GM23338 (cell line): ENCODE data around the gene ARHGEF10L. TPM values are rescaled to one million over a fixed set of nuclear protein-coding genes. Genes with fewer than 3 reads are reported as not detected.

ENCODE experiments used
- ATAC-seq: fragments of 200-7000 bp; cut with Tn5 transposase; 3 replicates; pipeline ENCODE4 v1.9.1; 2020
- DNase-seq: peaks from one replicate; pipeline ENCODE4 v3.0.0-alpha.2; 2015; ENCODE audit warnings: low spot score
- H2AFZ ChIP-seq: fragments of 200-600 bp; sonication (generic); 2 replicates; pipeline ENCODE4 v1.8.0; 2016; ENCODE audit warnings: antibody characterized with exemption, mild to moderate bottlenecking, moderate library complexity
- H3F3A ChIP-seq: fragments of 200-600 bp; sonication (generic); replicated peaks from 2 replicates; pipeline ENCODE4 v1.8.0; 2017; ENCODE audit warnings: antibody characterized with exemption, mixed run types, low read depth
- H3K27ac ChIP-seq: fragments of 200-600 bp; sonication (generic); 2 replicates; pipeline ENCODE4 v1.6.1; 2016; ENCODE audit warnings: low read depth
- H3K27me3 ChIP-seq: fragments of 200-600 bp; sonication (generic); 2 replicates; pipeline ENCODE4 v1.8.0; 2016; ENCODE audit warnings: mild to moderate bottlenecking, mixed run types, moderate library complexity; ENCODE audit not compliant: insufficient read depth
- H3K36me3 ChIP-seq: fragments of 200-600 bp; sonication (generic); 2 replicates; pipeline ENCODE4 v1.8.0; 2016; ENCODE audit warnings: mild to moderate bottlenecking; ENCODE audit not compliant: insufficient read depth
- H3K4me1 ChIP-seq: fragments of 200-600 bp; sonication (generic); 2 replicates; pipeline ENCODE4 v1.8.0; 2016; ENCODE audit warnings: mild to moderate bottlenecking, moderate library complexity; ENCODE audit not compliant: insufficient read depth
- H3K4me2 ChIP-seq: fragments of 200-600 bp; sonication (generic); 2 replicates; pipeline ENCODE4 v1.7.1; 2017; ENCODE audit warnings: mixed run types
- H3K4me3 ChIP-seq: fragments of 200-600 bp; sonication (generic); 2 replicates; pipeline ENCODE4 v1.6.1; 2016; ENCODE audit warnings: mixed run types
- H3K79me2 ChIP-seq: fragments of 200-600 bp; sonication (generic); replicated peaks from 2 replicates; pipeline ENCODE4 v1.8.0; 2017; ENCODE audit warnings: mild to moderate bottlenecking; ENCODE audit not compliant: insufficient read depth
- H3K9me2 ChIP-seq: fragments of 200-600 bp; sonication (generic); 2 replicates; pipeline ENCODE4 v1.8.0; 2017; ENCODE audit not compliant: insufficient read depth
- H4K20me1 ChIP-seq: fragments of 200-600 bp; sonication (generic); replicated peaks from 2 replicates; pipeline ENCODE4 v1.8.0; 2017; ENCODE audit warnings: mild to moderate bottlenecking; ENCODE audit not compliant: insufficient read depth
- H3K27ac Mint-ChIP-seq: 2 replicates; pipeline ENCODE4 v1.8.0; 2020; ENCODE audit warnings: inconsistent platforms, mild to moderate bottlenecking, moderate library complexity, mixed read lengths
- H3K27me3 Mint-ChIP-seq: 3 replicates; pipeline ENCODE4 v1.8.0; 2022; ENCODE audit warnings: low read depth, mild to moderate bottlenecking, moderate library complexity, mixed read lengths, inconsistent platforms; ENCODE audit not compliant: insufficient read depth, poor library complexity
- H3K36me3 Mint-ChIP-seq: 3 replicates; pipeline ENCODE4 v1.8.0; 2021; ENCODE audit warnings: low read depth, mild to moderate bottlenecking, inconsistent platforms, moderate library complexity, mixed read lengths
- H3K4me1 Mint-ChIP-seq: 3 replicates; pipeline ENCODE4 v1.8.0; 2020; ENCODE audit warnings: mild to moderate bottlenecking, inconsistent platforms, mixed read lengths
- H3K4me3 Mint-ChIP-seq: 3 replicates; pipeline ENCODE4 v1.8.0; 2021; ENCODE audit warnings: moderate library complexity, mild to moderate bottlenecking, inconsistent platforms, mixed read lengths
- H3K9me3 Mint-ChIP-seq: 3 replicates; pipeline ENCODE4 v1.8.0; 2020; ENCODE audit warnings: moderate library complexity, mild to moderate bottlenecking, inconsistent platforms, mixed read lengths
- EZH2phosphoT487 ChIP-seq: fragments of 200-600 bp; sonication (generic); IDR thresholded peaks from one replicate; pipeline ENCODE4 v1.8.1; 2018; ENCODE audit warnings: antibody characterized with exemption; ENCODE audit not compliant: unreplicated experiment
- NANOG ChIP-seq: IDR thresholded peaks from 2 replicates; pipeline ENCODE4 v1.6.1; 2016; ENCODE audit warnings: antibody characterized with exemption, borderline replicate concordance
- REST ChIP-seq: IDR thresholded peaks from one replicate; pipeline ENCODE4 v1.6.1; 2018; ENCODE audit warnings: antibody characterized with exemption; ENCODE audit not compliant: unreplicated experiment
- ZNF114 ChIP-seq: fragments of 250-450 bp; sonication (Bioruptor Pico); IDR thresholded peaks from 2 replicates; pipeline ENCODE4 v1.5.0; 2020; ENCODE audit warnings: mild to moderate bottlenecking, moderate library complexity
- ZNF331 ChIP-seq: fragments of 250-450 bp; sonication (Bioruptor Pico); IDR thresholded peaks from 2 replicates; pipeline ENCODE4 v1.5.0; 2020; ENCODE audit warnings: low read depth, mild to moderate bottlenecking, moderate library complexity
- polyA plus RNA-seq: library from polyadenylated mRNA; unstranded; fragments of >200 nt; fragmentation: Nextera tagmentation; extraction: Ambion mirVana; gene quantifications from 2 replicates; pipeline ENCODE4 v1.2.1, GENCODE V29; 2016
- total RNA-seq: library from RNA; depleted of rRNA; stranded (reverse); fragments of >200 nt; shearing (Covaris generic); gene quantifications from 2 replicates; pipeline ENCODE4 v1.2.3, GENCODE V29; 2014
- TF ChIP-seq, protein P1 (sequence below): fragments of 250-450 bp; sonication (Bioruptor Pico); IDR thresholded peaks from 2 replicates; pipeline ENCODE4 v1.5.0; 2020; ENCODE audit warnings: mild to moderate bottlenecking, moderate library complexity
- TF ChIP-seq, protein P2 (sequence below): IDR thresholded peaks from 2 replicates; pipeline ENCODE4 v1.6.1; 2016; ENCODE audit warnings: antibody characterized with exemption

The ARHGEF10L gene
- total and polyA plus RNA-seq, 2 experiments from 2014 or later: 12.1 to 46.8 TPM

GRCh38 chr1:17551755-17552234 lies 12.3 kb downstream of the ARHGEF10L start:
- ATAC-seq (peak; percentile 5; the same call in 2 of the 3 replicates), DNase-seq (no peak)
- Histone ChIP-seq H3F3A (peaks cover 38% of the 10 kb centered on the region), H3K79me2 (peaks cover 76% of the 10 kb centered on the region), H3K36me3 (no peaks in the 10 kb centered on the region), H3K9me2 (no peaks in the 10 kb centered on the region), H3K27ac (peak overlapping the region; percentile 56), H2AFZ (no peak overlapping the region), H3K4me3 (peak overlapping the region; percentile 11; the same call in 1 of the 2 replicates), H3K4me2 (peak overlapping the region; percentile 67), H3K4me1 (peaks cover 66% of the 10 kb centered on the region), H4K20me1 (no peaks in the 10 kb centered on the region), H3K27me3 (no peaks in the 10 kb centered on the region)
- peaks cover 10% of the 10 kb centered on the region for H3K27me3 Mint-ChIP-seq
- H3K9me3 Mint-ChIP-seq: no peaks in the 10 kb centered on the region
- H3K4me3 Mint-ChIP-seq: peak overlapping the region; percentile 56
- TF ChIP-seq EZH2phosphoT487: no peak
- peak overlapping the region; percentile 65 for H3K27ac Mint-ChIP-seq
- peaks cover 84% of the 10 kb centered on the region for H3K4me1 Mint-ChIP-seq
- H3K36me3 Mint-ChIP-seq: peaks cover 18% of the 10 kb centered on the region; the same call in 2 of the 3 replicates

DNA sequence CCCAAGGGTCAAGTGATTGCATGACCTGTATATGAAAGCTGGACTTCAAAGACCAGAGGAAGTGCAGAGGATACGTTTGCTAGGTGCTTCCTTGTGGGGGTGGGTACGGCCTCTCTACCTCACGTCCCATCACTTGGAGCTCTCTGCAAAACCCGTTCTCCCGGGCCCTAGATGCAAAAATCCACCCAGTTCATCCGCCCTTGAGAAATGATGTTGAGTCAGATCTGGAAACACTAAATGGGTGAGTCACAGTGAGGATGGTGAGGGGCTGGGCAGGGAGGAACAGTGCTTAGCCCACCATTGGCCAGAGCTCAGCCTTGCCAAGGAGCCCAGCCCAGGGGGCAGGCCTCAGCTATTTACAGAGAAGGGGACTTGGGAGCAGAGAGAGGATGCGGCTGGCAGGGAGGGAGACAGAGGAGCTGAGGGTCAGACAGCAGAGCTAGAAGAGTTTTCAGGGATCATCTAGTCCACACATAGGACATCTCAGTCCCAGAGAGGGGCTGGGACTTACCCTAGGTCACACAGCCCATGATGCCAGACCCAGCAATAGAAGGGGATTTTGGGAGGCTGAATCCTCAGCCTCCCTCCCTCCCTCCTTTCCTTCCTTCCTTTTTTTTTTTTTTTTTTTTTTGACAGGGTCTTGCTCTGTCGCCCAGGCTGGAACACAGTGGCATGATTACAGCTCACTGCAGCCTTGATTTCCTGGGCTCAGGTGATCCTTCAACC lies 14.6 kb downstream of the ARHGEF10L start:
- peaks cover 92% of the 10 kb centered on the region for H3K79me2 ChIP-seq
- H3K4me2 ChIP-seq: no peak overlapping the region
- H3K4me3 ChIP-seq: no peak overlapping the region
- Mint-ChIP-seq H3K36me3 (peaks cover 16% of the 10 kb centered on the region; the same call in 2 of the 3 replicates), H3K4me1 (peaks cover 82% of the 10 kb centered on the region), H3K9me3 (no peaks in the 10 kb centered on the region), H3K4me3 (no peak overlapping the region), H3K27ac (peak overlapping the region; percentile 49; the same call in 1 of the 2 replicates), H3K27me3 (peaks cover 12% of the 10 kb centered on the region)
- H3K27ac ChIP-seq: 0 out of 2 replicates have a peak overlapping the region, but pooled peaks have one; percentile 66
- H3K36me3 ChIP-seq: no peaks in the 10 kb centered on the region
- no peaks in the 10 kb centered on the region for H4K20me1 ChIP-seq
- ATAC-seq (no peak), DNase-seq (no peak)
- no peaks in the 10 kb centered on the region for H3K9me2 ChIP-seq
- peaks cover 67% of the 10 kb centered on the region for H3K4me1 ChIP-seq
- H3F3A ChIP-seq: peaks cover 30% of the 10 kb centered on the region
- no peaks in the 10 kb centered on the region for H3K27me3 ChIP-seq
- H2AFZ ChIP-seq: no peak overlapping the region
- TF ChIP-seq, protein P1, sequence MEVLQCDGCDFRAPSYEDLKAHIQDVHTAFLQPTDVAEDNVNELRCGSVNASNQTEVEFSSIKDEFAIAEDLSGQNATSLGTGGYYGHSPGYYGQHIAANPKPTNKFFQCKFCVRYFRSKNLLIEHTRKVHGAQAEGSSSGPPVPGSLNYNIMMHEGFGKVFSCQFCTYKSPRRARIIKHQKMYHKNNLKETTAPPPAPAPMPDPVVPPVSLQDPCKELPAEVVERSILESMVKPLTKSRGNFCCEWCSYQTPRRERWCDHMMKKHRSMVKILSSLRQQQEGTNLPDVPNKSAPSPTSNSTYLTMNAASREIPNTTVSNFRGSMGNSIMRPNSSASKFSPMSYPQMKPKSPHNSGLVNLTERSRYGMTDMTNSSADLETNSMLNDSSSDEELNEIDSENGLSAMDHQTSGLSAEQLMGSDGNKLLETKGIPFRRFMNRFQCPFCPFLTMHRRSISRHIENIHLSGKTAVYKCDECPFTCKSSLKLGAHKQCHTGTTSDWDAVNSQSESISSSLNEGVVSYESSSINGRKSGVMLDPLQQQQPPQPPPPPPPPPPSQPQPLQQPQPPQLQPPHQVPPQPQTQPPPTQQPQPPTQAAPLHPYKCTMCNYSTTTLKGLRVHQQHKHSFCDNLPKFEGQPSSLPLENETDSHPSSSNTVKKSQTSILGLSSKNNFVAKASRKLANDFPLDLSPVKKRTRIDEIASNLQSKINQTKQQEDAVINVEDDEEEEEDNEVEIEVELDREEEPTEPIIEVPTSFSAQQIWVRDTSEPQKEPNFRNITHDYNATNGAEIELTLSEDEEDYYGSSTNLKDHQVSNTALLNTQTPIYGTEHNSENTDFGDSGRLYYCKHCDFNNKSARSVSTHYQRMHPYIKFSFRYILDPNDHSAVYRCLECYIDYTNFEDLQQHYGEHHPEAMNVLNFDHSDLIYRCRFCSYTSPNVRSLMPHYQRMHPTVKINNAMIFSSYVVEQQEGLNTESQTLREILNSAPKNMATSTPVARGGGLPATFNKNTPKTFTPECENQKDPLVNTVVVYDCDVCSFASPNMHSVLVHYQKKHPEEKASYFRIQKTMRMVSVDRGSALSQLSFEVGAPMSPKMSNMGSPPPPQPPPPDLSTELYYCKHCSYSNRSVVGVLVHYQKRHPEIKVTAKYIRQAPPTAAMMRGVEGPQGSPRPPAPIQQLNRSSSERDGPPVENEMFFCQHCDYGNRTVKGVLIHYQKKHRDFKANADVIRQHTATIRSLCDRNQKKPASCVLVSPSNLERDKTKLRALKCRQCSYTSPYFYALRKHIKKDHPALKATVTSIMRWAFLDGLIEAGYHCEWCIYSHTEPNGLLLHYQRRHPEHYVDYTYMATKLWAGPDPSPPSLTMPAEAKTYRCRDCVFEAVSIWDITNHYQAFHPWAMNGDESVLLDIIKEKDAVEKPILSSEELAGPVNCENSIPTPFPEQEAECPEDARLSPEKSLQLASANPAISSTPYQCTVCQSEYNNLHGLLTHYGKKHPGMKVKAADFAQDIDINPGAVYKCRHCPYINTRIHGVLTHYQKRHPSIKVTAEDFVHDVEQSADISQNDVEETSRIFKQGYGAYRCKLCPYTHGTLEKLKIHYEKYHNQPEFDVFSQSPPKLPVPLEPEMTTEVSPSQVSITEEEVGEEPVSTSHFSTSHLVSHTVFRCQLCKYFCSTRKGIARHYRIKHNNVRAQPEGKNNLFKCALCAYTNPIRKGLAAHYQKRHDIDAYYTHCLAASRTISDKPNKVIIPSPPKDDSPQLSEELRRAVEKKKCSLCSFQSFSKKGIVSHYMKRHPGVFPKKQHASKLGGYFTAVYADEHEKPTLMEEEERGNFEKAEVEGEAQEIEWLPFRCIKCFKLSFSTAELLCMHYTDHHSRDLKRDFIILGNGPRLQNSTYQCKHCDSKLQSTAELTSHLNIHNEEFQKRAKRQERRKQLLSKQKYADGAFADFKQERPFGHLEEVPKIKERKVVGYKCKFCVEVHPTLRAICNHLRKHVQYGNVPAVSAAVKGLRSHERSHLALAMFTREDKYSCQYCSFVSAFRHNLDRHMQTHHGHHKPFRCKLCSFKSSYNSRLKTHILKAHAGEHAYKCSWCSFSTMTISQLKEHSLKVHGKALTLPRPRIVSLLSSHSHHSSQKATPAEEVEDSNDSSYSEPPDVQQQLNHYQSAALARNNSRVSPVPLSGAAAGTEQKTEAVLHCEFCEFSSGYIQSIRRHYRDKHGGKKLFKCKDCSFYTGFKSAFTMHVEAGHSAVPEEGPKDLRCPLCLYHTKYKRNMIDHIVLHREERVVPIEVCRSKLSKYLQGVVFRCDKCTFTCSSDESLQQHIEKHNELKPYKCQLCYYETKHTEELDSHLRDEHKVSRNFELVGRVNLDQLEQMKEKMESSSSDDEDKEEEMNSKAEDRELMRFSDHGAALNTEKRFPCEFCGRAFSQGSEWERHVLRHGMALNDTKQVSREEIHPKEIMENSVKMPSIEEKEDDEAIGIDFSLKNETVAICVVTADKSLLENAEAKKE (CRISPR knock-in tag): no peak
- TF ChIP-seq ZNF114 (CRISPR knock-in tag) (no peak), ZNF331 (CRISPR knock-in tag) (no peak), EZH2phosphoT487 (no peak), NANOG (no peak), REST (no peak)
- TF ChIP-seq, protein P2, sequence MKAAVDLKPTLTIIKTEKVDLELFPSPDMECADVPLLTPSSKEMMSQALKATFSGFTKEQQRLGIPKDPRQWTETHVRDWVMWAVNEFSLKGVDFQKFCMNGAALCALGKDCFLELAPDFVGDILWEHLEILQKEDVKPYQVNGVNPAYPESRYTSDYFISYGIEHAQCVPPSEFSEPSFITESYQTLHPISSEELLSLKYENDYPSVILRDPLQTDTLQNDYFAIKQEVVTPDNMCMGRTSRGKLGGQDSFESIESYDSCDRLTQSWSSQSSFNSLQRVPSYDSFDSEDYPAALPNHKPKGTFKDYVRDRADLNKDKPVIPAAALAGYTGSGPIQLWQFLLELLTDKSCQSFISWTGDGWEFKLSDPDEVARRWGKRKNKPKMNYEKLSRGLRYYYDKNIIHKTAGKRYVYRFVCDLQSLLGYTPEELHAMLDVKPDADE: no peak
